ENCODE measurements around the gene MTCH1. TPM values are rescaled to one million over a fixed set of nuclear protein-coding genes. Genes with fewer than 3 reads are reported as not detected.
"Not testable (repeated sequence)": the region's sequence is repeated elsewhere in the genome, so short reads cannot be mapped to it uniquely, and the experiment has no call there.

Gene MTCH1
- total RNA-seq, 4 donors from 2014 or later: 111 to 172 (median 146) TPM

GRCh38 chr6:36940027-36940426 is 46.0 kb downstream of the MTCH1 start:
- intact Hi-C loops (cut with DNase I; ENCODE audit: low total_unique reads): no loop called here
- Histone ChIP-seq H3K4me1 (no peaks in the 10 kb centered on the region), H3K27me3 (no peaks in the 10 kb centered on the region), H3K9me3 (no peaks in the 10 kb centered on the region), H3K36me3 (no peaks in the 10 kb centered on the region), H3K27ac (no peak overlapping the region), H3K4me3 (no peak overlapping the region)
- no peak for TF ChIP-seq POLR2A (IDR thresholded peaks at IDR 0.05)
- TF ChIP-seq CTCF (IDR thresholded peaks at IDR 0.05): no peak
- DNase-seq: peak in 1 of 2 donors; percentile 2

GRCh38 chr6:36939005-36939404 is 47.0 kb downstream of the MTCH1 start:
- H3K4me1 ChIP-seq; H3K27me3 ChIP-seq; DNase-seq; H3K27ac ChIP-seq; intact Hi-C loops (cut with DNase I; ENCODE audit: low total_unique reads); H3K9me3 ChIP-seq; H3K36me3 ChIP-seq; H3K4me3 ChIP-seq: not testable (repeated sequence)

- Histone ChIP-seq H3K4me3 (no peak overlapping the region), H3K9me3 (no peaks in the 10 kb centered on the region), H3K4me1 (no peaks in the 10 kb centered on the region), H3K36me3 (no peaks in the 10 kb centered on the region), H3K27me3 (no peaks in the 10 kb centered on the region), H3K27ac (no peak overlapping the region)
- TF ChIP-seq CTCF (IDR thresholded peaks at IDR 0.05): no peak
- intact Hi-C loops (cut with DNase I; ENCODE audit: low total_unique reads): no loop called here
- no peak for DNase-seq
Measured at GRCh38 chr6:36938536-36938935, 47.5 kb downstream of the MTCH1 start.

GRCh38 chr6:36937896-36938295 is 48.1 kb downstream of the MTCH1 start:
- no peaks in the 10 kb centered on the region for H3K4me1 ChIP-seq
- no peak overlapping the region for H3K27ac ChIP-seq
- no peak for DNase-seq
- TF ChIP-seq CTCF (IDR thresholded peaks at IDR 0.05) (no peak), POLR2A (IDR thresholded peaks at IDR 0.05) (no peak)
- H3K36me3 ChIP-seq: no peaks in the 10 kb centered on the region
- H3K9me3 ChIP-seq: no peaks in the 10 kb centered on the region
- no peak overlapping the region for H3K4me3 ChIP-seq
- H3K27me3 ChIP-seq: no peaks in the 10 kb centered on the region
- intact Hi-C loops (cut with DNase I; ENCODE audit: low total_unique reads): no loop called here

- no peak for TF ChIP-seq POLR2A (IDR thresholded peaks at IDR 0.05)
- TF ChIP-seq CTCF (IDR thresholded peaks at IDR 0.05): no peak
- Histone ChIP-seq H3K36me3 (no peaks in the 10 kb centered on the region), H3K4me1 (no peaks in the 10 kb centered on the region), H3K4me3 (no peak overlapping the region), H3K27me3 (no peaks in the 10 kb centered on the region), H3K9me3 (no peaks in the 10 kb centered on the region), H3K27ac (no peak overlapping the region)
- DNase-seq: no peak
- intact Hi-C loops (cut with DNase I; ENCODE audit: low total_unique reads): no loop called here
Measured at GRCh38 chr6:36936824-36937223, 49.2 kb downstream of the MTCH1 start.

GRCh38 chr6:36934901-36935300 is 51.1 kb downstream of the MTCH1 start:
- DNase-seq: no peak
- H3K27me3 ChIP-seq: no peaks in the 10 kb centered on the region
- no peaks in the 10 kb centered on the region for H3K36me3 ChIP-seq
- no peak overlapping the region for H3K27ac ChIP-seq
- TF ChIP-seq POLR2A (IDR thresholded peaks at IDR 0.05): no peak
- no peak for TF ChIP-seq CTCF (IDR thresholded peaks at IDR 0.05)
- no peaks in the 10 kb centered on the region for H3K4me1 ChIP-seq
- intact Hi-C loops (cut with DNase I; ENCODE audit: low total_unique reads): no loop called here
- H3K9me3 ChIP-seq: no peaks in the 10 kb centered on the region
- no peak overlapping the region for H3K4me3 ChIP-seq
